Stimulated activated CD8-positive, alpha-beta memory T cell treated with anti-CD3 and anti-CD28 coated beads, Interleukin-4, amount 100 ng/mL, for 1 hour (primary cell): Measurements from ENCODE around the gene JUN.

ENCODE experiments used
- DNase-seq, 2 donors: peaks; one replicate each; pipeline ENCODE4 v3.0.0-alpha.2; 2020; ENCODE audit warnings: low read depth in 2 of 2, low spot score in 1 of 2

JUN gene

DNA sequence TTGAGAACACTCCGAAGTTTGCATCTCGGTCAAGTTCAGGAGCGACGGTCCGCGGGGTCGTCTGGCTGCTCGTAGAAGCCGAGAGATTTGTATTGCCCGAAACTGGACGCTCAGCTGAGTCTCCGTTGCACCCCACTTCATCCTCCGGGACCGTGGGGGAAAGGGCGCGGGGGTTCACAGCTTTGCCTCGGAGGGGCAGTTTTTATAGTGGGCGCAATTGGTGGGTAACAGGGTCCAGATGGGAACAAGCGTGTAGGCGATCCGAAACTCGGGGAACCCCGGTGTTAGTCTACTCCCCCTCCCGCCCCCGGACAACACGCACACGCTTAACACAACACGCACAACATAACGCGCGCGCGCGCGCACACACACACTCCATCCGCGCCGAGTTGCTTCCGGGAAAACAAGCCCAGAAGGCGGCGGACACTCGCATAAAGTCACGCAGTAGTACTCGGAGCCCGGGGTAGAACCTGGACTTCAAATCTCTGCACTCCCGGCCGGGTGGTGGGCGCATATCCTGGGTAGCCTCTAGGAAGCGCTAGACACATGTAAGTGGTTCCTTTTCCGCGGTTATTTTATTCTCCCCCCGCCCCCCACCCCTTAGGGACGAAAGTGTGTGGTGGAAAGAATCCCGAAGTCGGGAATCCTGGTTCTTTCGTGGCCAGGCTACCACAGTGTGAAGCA, 1.1 kb upstream of the JUN start:
- peak; percentile 66 to 69 for DNase-seq

DNA sequence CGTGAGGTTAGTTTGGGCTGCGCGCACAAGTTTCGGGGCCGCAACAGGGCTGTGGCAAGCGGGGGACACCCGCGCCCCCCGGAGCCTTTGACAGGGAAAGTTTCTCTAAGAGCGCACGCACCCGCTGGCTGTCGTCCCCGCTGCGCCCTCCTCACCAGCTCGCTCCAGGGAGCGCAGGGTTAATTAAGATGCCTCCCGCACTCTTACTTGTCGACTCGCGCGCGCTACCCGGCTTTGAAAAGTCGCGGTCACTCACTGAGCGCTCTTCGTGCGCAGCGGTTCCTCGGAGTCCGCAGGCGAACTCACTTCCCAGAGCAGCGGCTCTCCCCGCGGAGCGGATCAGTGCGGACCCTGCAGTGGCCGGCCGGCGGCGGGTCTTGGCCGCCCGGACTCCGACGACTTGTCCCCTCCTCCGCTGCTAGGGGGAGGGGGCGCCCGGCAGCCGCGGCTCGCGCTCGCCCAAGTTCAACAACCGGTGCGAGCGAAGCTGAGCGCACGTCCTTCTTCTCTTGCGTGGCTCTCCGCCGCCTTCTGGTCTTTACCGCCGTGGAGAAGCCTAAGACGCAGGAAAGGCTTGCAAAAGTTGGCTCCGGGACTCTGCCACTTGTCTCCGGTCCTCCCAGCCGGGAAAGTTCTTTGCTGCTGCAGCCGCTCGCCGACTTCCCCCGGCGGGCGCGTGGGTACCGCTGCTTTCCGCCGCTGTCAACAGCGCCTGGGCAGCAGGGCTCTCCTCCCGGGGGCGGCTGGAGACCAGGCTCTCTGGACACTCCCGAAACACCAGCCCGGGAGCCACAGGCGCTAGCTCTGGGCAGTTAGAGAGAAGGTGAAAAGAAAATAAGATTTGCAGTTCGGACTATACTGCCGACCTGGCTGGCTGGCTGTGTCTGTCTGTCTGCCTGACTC, 506 bp downstream of the JUN start:
- peak; percentile 10 to 19 for DNase-seq

DNA sequence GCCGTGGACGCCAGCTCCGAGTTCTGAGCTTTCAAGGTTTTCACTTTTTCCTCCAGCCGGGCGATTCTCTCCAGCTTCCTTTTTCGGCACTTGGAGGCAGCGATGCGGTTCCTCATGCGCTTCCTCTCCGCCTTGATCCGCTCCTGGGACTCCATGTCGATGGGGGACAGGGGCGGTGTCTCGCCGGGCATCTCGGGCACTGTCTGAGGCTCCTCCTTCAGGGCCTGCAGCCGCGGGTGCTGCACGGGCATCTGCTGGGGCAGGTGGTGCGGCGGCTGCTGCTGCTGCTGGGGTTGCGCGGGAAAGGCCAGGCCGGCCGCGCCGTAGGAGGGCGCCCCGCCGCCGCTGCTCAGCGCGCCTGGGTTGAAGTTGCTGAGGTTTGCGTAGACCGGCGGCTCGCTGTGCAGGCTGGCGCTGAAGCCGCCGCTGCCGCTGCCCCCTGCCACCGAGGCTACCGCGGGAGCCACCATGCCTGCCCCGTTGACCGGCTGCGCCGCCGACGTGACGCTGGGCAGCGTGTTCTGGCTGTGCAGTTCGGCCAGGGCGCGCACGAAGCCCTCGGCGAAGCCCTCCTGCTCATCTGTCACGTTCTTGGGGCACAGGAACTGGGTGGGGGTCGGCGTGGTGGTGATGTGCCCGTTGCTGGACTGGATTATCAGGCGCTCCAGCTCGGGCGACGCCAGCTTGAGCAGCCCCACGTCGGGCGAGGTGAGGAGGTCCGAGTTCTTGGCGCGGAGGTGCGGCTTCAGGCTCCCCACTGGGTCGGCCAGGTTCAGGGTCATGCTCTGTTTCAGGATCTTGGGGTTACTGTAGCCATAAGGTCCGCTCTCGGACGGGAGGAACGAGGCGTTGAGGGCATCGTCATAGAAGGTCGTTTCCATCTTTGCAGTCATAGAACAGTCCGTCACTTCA, 1.4 kb downstream of the JUN start:
- DNase-seq, result peak; percentile 13 to 34

DNA sequence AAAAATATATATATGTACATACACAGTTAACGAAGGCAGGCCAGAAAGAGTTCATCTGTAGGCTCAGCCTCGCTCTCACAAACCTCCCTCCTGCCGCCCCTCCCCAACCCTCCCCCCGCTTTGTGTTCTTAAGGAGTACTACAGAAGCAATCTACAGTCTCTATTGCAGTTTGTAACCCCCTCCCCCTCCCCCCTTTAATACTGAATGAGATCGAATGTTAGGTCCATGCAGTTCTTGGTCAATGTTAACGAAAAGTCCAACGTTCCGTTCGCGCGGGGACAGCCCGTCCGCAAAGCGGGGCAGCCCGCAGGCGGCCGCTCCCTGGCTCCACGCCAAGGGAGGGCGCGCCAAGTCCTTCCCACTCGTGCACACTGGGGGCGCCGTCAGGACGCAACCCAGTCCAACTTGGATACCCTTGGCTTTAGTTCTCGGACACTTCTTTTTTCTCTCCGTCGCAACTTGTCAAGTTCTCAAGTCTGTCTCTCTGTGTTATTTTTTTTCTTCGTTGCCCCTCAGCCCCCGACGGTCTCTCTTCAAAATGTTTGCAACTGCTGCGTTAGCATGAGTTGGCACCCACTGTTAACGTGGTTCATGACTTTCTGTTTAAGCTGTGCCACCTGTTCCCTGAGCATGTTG, 2.2 kb downstream of the JUN start:
- no peak for DNase-seq

DNA sequence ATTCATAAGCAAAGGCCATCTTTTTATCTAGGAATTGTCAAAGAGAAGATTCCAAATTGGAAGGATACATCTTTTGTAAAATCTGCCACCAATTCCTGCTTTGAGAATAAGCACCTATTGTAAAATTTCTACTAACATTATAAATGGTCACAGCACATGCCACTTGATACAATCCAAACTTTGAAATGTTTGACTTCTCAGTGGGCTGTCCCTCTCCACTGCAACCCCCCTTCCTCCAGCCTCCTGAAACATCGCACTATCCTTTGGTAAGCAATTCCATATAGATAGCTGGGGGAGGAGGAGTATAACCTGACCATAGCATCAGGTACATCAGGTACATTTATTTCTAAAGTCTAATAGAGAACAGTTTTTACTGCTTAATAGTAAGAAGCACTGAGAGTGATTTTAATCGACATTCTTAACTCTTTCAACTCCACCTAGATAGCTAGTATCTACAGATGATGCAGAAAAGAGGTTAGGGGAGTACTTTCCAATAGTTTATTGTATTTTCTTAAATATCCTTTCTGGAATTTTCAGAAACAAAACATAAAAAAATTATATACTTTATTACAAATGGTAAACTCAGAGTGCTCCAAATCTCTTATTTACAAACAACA, 2.9 kb downstream of the JUN start:
- no peak for DNase-seq

DNA sequence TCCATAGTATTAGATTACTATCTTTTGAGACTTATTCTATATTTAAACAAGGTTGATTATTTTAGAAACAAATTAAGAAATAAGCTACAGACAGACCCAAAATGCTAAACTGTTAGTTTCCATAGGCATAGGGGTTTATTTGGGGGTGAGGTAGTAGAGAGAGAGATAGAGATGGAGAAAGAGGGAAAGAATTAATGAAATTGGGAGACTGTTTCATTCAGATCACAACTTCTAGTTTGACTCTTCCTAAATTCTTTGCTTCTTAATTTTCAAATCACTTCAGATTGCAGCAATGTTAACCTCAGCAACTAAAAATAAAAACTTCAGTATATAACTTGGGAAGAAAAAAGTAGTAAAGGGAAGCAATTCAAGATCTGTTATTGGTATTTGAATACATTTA, 3.4 kb downstream of the JUN start:
- DNase-seq, result no peak

DNA sequence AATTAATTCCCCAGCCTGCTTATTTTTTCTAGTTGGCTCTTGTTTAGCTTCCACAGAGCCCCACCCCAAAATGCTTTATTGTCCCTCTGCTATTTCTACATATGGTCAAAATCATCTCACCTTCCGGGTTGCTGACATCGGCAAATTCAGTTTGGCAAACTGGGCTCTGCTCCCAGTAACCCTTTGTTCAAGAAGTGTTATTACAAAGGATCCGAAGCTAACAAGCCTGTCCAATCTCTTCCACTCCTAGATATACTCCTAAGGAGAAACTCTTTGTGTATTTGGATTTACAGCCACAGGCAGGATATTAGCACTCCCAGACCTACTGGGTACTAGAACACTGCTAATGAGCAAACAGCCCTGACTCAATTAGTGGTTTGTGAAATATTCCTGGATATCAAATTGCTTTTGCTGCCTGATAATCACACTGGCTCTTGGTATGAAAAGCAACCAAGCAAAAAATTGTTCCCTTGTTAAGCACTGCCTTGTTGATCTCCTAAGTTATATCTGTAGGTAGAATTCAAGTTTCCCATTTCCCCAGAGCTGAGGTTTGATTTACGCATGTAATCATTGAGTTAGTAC, 4.0 kb downstream of the JUN start:
- no peak for DNase-seq

DNA sequence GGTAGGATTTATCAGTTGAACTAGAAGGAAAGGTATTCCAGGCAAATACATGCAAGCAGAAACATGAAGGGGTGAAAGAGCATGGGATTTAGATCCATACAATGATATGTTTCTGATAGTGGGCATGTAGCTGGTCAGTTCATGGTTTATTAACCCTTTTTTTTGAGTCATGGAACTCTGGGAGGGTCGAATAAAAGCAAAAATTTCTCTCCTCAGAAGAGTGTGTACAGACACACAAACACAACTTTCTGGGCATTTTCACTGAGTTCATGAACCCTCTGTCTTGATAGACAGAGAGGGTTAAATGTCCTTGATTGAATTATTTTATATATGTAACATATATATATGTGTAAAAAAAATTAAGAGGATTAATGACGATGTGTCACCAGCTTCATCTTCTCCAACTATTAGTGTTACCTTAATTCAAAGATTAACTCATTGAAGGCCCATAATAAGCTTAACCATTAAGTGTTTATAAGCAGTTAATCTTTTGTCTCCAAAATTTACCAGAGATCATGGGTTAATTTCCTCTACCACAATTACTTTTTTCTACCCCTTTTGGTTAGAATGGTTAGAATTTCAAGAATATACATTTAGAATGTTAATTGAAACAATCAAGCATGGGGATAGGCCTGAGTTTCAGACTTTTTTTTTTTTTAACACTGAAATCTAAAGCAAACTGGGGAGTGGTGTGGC, 4.6 kb downstream of the JUN start:
- DNase-seq, result no peak

DNA sequence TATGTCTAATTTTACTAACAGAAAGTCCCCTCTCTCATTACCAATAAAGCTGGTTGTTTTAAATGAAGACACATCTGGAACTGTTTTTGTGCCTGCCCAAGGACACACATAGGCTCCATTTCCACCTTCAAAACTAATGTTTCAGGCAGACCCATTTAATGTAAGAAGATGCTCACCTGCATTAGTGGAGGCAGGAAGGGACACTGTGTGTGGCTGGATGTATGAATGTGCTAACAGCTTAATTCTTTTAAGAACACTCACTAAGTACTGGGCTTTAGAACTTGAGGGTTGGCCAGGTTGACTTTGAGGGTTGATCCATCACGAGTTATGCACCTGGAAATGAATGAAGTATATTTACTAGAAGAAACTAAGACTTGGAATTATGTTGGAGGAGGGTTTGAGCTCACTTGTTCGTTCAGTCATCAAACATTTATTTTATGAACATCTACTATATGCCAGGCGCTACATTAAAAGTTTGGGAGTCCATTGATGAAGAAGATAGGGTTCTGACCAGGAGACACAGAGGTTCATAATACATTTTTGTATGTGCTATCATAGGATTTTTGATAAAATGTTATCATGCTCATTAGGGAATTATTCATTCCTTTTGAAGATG, 5.4 kb downstream of the JUN start:
- no peak for DNase-seq

DNA sequence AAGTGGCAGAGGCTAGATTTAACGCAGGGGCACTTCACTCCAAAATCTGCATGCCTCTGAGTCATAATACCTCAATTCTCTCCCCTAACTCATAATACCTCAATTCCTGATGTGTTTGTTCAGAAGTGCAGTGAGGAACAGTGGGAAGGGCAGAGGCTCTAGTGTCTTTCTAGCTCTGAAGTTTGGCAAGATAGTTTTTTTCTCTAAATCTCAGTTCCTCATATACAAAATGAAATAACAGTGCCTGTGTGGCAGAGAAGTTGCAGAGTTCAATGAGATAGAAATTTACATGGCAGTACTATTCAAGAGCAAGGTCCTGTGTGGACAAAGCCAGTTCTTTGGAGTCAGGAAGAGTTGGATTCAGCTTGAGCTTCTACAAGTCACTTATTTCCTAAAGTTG, 9.8 kb downstream of the JUN start:
- DNase-seq, result no peak

DNA sequence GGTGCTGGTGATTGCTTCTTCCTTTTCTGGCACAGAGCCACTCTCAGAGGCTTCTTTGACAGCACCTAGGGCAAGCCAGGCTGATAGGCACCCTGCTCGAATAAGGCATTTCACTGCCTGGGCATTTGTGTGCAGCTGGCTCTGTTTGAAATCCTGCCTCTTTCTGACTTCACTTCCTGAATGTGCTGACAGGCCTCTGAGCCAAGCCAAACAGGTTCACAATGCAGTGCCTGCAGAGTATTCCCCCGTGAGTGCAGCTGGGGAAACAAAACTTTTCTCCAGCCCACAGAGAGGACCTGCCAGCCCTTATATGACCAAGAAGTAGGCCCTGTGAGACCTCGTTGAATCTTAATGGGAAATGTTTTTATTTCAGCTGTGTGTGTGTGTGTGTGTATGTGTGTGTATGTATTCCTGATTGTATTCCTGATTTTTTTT, 10.4 kb downstream of the JUN start:
- DNase-seq, result no peak

DNA sequence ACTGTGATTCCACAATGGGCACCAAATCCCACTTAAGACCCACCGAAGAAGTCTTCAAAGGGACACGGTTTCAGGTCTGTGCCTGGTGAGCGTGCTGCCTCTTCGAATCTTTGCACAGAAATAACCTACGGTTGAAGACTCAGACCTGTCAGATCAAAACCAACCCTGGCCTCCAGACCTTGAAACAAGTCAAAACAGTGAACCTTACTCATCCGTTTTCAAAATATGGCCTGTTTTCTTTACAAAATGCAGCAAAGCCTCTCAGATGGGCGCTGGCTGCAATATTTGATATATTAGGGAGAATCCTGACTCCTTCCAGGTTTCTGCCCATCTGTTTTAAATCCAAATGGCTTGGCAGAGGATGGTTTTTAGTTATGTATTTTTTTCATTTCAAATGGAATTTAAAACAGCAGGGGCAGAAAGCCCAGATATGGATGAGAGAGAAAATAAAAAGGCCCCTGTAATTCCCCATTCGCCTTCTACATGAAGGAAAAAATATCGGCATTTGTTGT, 14.0 kb downstream of the JUN start:
- no peak for DNase-seq

DNA sequence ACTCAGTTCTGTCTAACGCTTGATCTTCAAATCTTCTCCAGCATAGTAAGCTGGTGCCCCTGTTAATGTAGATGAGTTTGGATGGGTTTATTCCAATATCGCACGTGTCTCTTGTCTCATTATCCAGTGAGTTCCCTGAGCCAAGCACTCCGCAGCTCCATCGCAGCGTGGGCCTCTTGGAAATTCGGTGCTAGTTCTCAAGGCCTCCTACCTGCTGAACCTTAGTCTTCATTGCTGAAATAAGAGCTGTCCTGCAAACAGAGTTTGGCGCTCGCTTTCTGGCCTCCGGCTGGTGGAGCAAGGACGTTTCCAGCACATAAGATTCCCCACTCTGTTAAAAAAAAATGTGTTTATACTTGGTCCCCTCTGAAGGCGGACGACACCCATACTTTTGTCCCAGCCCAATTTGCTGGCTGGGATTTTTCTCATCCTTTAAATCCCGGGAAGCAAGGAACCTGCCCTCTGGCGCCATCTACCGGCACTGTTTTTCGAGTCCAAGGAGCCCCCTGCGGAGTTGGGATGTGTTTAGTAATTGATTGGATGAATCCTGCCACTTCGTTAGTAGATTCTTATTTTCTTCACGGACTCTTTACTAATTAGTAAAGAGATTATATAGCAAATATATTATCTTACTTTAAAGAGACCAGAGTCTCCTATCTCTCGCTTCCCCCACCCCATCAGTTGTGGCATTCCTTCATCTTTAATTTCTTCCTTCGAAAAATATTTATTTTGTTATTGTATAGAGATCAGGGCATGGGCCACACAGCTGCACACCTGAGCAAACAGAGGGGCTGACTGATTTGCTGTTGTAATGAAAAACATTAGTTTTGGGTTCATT, 14.7 kb downstream of the JUN start:
- DNase-seq, result peak in 1 of 2 donors; percentile 16

DNA sequence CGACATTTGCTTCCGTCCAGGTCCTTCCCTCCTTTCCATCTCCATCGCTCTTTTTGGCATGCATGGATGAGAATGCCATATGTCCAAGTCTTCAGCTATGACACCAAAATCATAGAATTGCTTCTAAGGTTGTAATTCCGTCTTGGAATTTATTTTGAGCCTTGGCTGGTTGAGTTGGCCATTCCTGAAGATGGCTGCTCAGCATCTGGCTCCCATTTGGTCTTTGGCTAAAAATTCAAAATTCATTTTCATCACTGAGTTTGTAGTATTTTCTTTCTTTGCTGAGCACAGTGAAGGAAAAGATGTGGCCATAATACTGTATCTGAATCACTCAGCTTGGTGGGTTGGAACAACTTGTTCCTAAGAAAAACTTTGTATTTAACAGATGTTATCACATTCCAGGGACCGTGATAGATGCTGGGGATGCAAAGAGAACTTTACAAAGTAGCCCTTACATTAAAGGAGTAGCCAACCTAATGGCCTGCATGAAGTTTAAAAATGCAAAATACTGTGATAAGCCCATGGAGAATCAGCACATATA, 15.6 kb downstream of the JUN start:
- DNase-seq, result no peak

DNA sequence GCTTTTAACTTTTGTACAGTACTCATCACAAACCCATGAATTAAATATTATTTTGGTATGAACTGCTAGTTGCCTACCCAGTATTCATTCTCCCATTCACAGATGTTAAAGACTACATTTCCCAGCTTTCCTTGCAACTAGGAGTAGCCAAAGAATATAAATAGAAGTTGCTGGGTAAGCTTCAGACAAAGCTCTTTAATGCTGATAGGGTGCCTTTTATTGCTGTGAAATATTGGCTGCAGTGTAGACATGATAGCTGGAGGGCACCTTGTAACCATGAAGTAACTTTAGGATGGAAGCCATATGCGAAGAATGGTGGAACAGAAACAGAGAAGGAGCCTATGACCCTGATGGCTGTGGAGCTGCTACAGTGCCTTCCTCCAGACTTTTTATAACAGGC, 16.7 kb downstream of the JUN start:
- no peak for DNase-seq

DNA sequence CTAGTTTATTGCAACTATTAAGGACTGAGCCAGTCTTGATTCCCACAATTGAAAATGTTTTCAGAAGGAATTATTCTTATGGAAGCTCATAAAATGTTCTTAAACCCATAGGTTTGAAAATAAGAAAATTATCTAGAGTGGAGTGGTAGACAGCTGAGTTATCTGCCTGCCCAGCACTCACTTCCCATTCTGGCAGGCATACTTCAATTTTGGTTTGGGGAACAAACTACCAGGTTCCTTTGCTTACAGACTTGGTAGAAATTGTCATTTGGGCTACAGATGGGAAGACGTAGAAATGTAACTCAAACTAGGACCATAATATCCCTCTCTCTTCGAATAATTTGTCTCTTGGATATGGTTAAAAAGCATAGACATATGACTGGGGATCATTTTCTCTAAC, 18.4 kb downstream of the JUN start:
- DNase-seq, result no peak

DNA sequence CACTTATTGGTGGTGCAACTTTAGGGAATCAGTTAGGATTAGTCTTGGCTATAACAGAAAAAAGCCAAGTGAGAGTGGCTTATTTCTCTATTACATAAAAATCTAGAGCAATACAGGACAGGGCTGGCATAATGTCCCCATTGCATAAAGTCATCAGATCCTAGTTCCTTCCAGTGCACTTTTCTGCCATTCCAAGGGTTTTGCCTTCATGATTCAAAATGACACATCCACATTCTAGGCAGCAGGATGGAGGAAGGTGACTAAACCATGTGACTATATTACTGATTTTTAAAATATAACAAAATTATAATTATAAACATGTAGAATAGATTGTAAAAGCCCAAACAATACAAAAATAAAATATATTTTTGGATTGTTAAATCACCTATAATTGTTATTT, 18.8 kb downstream of the JUN start:
- DNase-seq, result no peak
